ENCODE results near the gene VTI1A.

The VTI1A gene

DNA sequence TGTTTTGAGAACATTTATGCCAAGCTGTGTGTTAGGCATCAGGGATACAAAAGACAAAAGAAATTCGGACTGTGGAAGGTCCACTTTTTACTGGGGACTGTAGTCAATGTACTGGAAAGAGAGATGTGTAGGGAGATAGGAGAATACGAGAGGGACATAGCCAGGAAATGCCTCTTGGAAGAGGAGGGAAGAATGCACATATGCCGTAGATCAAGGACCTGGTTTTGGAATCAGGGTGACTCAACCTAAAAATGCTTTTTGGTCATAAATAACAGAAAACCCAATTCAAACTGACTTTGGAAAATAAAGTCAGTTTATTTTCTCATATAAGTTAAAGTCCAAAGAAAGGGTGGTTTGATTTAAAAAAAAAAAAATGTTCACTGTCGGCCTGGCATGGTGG, 362.7 kb downstream of the VTI1A start:
- TF ChIP-seq, protein P1, sequence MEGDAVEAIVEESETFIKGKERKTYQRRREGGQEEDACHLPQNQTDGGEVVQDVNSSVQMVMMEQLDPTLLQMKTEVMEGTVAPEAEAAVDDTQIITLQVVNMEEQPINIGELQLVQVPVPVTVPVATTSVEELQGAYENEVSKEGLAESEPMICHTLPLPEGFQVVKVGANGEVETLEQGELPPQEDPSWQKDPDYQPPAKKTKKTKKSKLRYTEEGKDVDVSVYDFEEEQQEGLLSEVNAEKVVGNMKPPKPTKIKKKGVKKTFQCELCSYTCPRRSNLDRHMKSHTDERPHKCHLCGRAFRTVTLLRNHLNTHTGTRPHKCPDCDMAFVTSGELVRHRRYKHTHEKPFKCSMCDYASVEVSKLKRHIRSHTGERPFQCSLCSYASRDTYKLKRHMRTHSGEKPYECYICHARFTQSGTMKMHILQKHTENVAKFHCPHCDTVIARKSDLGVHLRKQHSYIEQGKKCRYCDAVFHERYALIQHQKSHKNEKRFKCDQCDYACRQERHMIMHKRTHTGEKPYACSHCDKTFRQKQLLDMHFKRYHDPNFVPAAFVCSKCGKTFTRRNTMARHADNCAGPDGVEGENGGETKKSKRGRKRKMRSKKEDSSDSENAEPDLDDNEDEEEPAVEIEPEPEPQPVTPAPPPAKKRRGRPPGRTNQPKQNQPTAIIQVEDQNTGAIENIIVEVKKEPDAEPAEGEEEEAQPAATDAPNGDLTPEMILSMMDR (IDR thresholded peaks at IDR 0.05; ENCODE audit: extremely low read depth, insufficient read depth, missing control alignments), result no peak

DNA sequence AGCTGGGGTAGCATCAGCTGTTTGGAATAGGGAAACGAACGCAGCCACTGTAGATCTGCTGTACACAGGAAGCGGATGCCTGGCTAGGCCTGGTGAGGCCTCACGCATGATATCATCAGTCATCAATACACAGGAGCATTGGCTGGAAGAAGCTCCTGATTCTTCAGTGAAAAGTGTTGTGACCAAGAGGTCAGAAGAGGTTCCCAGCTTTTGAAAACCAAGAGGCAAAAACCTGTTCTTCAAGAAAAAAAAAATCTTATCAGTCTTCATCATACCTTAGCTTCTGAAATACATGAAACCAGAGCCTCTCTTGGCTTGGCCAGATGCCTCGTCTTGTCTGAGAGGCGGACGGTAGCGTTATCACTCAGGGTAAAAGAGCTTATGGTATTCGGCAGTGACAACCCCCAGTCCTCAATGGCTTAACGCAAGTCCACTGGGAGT, 363.7 kb downstream of the VTI1A start:
- in situ Hi-C loops (cut with MboI; ENCODE audit: low pct_unique_long_range_greater_than_20kb, low sequenced_read_pairs, unreplicated experiment), result no loop called here
- TF ChIP-seq, protein P1 (IDR thresholded peaks at IDR 0.05; ENCODE audit: extremely low read depth, insufficient read depth, missing control alignments), result no peak
- DNase-seq (ENCODE audit: low spot score), result peak; percentile 5

More for the DNA sequence above, 362.7 kb downstream of the VTI1A start:
- no peak for DNase-seq (ENCODE audit: low spot score)
- in situ Hi-C loops (cut with MboI; ENCODE audit: low pct_unique_long_range_greater_than_20kb, low sequenced_read_pairs, unreplicated experiment), result no loop called here

DNA sequence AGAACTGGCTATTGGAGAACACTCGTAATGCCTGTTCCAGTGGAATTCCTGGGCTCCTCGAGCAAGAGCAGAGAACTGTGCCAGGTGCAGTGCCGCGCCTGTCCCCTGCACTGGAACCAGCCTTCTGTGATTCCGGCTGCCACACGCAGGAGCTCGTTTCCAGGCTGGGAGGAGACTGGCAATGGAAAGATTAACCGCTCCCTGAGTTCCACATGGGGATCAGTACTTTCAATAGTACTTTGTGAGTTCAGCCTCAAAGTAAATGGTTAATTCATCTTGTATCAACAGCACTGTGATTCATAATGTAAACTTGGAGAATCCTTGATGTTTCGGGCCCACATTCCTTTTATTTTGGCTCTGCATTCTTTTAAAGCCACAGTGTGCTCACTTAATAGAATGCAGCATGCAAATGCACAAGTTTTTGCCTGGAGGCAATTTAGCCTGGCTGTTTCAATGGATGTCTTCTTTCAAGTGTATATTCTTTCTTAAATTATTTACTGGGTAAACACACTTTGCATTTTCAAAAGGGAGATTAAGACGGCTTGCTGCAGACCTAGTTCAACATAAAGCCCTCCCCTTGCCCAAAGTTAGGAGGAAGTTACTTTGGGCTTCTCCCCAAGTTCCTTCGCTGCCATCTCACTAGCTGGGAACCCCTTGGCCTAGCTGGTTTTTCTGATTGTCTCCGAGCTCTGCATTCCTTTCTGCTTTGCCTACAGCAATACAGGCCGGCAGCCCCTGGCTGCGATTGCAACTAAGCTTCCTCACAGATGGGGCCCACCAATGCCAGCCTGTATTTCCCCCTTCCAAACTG, 364.9 kb downstream of the VTI1A start:
- TF ChIP-seq, protein P1 (IDR thresholded peaks at IDR 0.05; ENCODE audit: extremely low read depth, insufficient read depth, missing control alignments), result no peak
- in situ Hi-C loops (cut with MboI; ENCODE audit: low pct_unique_long_range_greater_than_20kb, low sequenced_read_pairs, unreplicated experiment), result no loop called here
- no peak for DNase-seq (ENCODE audit: low spot score)

DNA sequence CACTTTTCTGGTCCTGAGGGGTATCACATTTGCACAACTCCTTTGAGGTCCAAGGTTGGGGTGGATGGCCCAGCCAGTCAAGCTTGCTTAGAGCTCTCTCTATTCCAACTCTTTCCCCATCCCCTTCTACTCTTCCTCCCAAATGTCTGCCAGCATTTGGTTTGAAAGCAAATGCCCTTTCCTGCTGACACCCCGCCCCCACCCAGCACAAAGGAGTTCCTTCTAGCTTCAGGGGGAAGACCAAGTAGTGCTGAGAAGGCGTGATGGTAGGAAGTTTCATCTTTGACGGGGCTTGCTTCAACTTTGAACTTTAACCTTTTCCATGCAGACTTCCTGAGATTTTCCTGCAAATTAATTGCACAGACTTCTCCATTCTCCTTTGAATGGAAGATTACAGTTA, 365.6 kb downstream of the VTI1A start:
- TF ChIP-seq, protein P1 (IDR thresholded peaks at IDR 0.05; ENCODE audit: extremely low read depth, insufficient read depth, missing control alignments), result no peak
- DNase-seq (ENCODE audit: low spot score), result no peak
- in situ Hi-C loops (cut with MboI; ENCODE audit: low pct_unique_long_range_greater_than_20kb, low sequenced_read_pairs, unreplicated experiment), result no loop called here

DNA sequence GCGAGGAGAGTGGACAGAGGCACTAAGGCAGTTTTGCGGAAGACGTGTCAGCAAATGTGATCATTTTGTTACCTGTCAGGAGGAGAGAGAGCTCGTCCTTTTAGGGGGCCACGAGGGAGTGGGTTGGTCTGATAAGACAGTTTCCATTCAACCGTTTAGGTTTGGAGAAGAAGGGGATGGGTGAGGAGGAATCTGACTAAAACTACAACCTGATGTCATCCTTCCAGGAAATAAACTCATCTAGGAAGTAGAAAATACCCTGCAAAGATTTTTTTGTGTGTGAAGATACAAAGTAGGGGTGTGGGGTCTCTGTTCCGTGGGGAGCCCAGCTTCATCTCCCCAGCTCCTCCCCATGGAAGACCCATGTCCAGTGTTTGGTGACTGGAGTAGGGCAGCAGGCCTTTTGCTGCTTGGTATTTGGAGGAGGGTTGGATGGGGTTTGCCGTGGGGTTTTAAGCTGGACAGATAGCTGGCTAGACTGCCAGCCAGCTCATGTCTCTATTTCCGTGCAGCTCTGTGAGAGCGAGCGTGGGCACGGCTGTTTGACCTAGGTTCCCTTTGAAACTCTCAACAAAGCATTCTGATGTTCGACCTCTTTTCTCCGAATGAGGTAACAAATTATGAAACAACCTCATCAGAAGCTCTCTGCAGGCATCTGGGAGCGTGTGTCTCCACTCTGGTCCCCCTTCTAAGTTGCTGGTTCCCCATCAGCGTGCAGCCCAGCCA, 367.0 kb downstream of the VTI1A start:
- DNase-seq (ENCODE audit: low spot score), result no peak
- in situ Hi-C loops (cut with MboI; ENCODE audit: low pct_unique_long_range_greater_than_20kb, low sequenced_read_pairs, unreplicated experiment), result no loop called here
- TF ChIP-seq, protein P1 (IDR thresholded peaks at IDR 0.05; ENCODE audit: extremely low read depth, insufficient read depth, missing control alignments), result no peak

DNA sequence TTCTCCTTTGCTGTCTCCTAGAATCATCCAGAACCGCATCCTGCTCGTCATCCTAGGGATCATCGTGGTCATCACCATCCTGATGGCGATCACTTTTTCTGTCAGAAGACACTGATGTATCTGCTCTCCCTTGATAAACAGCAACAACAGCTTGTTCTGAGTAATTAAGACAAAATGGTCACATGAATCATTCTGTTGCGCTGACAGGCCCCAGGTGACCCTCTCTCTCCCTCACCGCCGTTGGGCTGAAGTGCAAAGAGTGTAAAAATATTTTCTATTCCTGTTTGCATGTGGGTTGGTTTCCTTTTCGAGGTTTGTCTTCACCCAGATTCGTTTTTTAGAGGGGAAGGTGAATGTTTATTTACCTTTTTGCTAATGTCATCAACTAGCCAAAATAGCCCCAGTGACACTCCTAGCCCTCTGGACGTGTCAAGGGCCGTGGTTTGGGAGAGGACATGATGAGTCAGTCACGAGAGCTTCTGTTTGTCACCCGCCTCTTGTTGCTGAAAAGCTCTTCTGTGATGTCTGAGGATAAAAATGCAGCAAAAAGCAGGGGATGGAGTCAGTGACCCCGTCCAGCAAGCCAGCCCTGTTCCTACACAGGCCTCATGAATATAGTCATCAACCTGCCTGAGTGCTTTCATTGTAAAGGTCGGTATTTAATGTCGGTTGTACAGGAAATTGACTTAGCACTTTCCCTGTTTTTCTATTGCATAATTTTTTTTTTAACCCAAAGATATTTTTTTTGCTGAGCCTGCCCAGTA, 368.4 kb downstream of the VTI1A start:
- in situ Hi-C loops (cut with MboI; ENCODE audit: low pct_unique_long_range_greater_than_20kb, low sequenced_read_pairs, unreplicated experiment), result no loop called here
- TF ChIP-seq, protein P1 (IDR thresholded peaks at IDR 0.05; ENCODE audit: extremely low read depth, insufficient read depth, missing control alignments), result no peak
- no peak for DNase-seq (ENCODE audit: low spot score)
